Measurements from ENCODE around the gene UCK2. TPM values are rescaled to one million over a fixed set of nuclear protein-coding genes. Genes with fewer than 3 reads are reported as not detected.

Gene UCK2
- total and polyA plus RNA-seq, 2 of the 8 experiments (the other 6 are each of a cell fraction or from before 2014, with no cell fraction given) = 103 to 109 TPM

GRCh38 chr1:165902565-165902964, 75.2 kb downstream of the UCK2 start:
- TF ChIP-seq EP300 (IDR thresholded peaks at IDR 0.05; ENCODE audit: borderline replicate concordance in 1 of 2, low read depth in 2 of 2, low read length in 2 of 2) (no peak), KDM1A (IDR thresholded peaks at IDR 0.05; ENCODE audit: borderline replicate concordance, low read length) (no peak), JUN (IDR thresholded peaks at IDR 0.05; ENCODE audit: low read depth, low read length) (no peak)
- Histone ChIP-seq H2AFZ (ENCODE audit: low read length) (no peak overlapping the region), H3K36me3 (ENCODE audit: control insufficient read depth in 2 of 4, insufficient read depth in 4 of 4, low read length in 3 of 4) (peaks cover 29 to 65% (median 41%) of the 10 kb centered on the region in 4 experiments), H4K91ac (replicated peaks; ENCODE audit: insufficient read length, low read length) (no peak overlapping the region), H3K18ac (ENCODE audit: extremely low read depth, low read length) (no peak overlapping the region), H4K8ac (ENCODE audit: extremely low read depth, insufficient read depth, low read length) (no peak overlapping the region), H3K56ac (replicated peaks; ENCODE audit: insufficient read length, low read depth, low read length) (no peak overlapping the region), H4K20me1 (replicated peaks in 1 of 2; ENCODE audit: control insufficient read depth in 1 of 2, insufficient read depth in 2 of 2, low read length in 2 of 2) (peaks cover 13 to 16% of the 10 kb centered on the region in 2 experiments), H2AK5ac (ENCODE audit: low read depth, low read length) (no peak overlapping the region), H3K79me2 (ENCODE audit: control insufficient read depth in 1 of 2, insufficient read depth in 2 of 2, low read length in 2 of 2) (peaks cover 0 to 26% of the 10 kb centered on the region in 2 experiments; a peak in 2 of 4 replicates), H3K14ac (ENCODE audit: insufficient read length) (no peak overlapping the region), H2BK120ac (replicated peaks; ENCODE audit: low read depth, low read length) (no peak overlapping the region), H3K4ac (replicated peaks; ENCODE audit: insufficient read length, low read depth, low read length) (no peak overlapping the region), H3K27ac (ENCODE audit: low read depth, low read length) (no peak overlapping the region), H3K4me1 (replicated peaks in 1 of 4; ENCODE audit: control insufficient read depth in 3 of 4, insufficient read depth in 4 of 4, low read length in 3 of 4) (peaks cover 0 to 3% (median 0%) of the 10 kb centered on the region in 4 experiments; a peak in 2 of 7 replicates), H3K27me3 (replicated peaks in 1 of 4; ENCODE audit: control insufficient read depth in 3 of 4, extremely low read depth in 1 of 4, insufficient read depth in 3 of 4, low read length in 3 of 4) (no peaks in the 10 kb centered on the region), H3K9ac (replicated peaks in 1 of 4; ENCODE audit: extremely low read depth in 1 of 4, low read depth in 3 of 4, low read length in 3 of 4) (no peak overlapping the region), H3K4me2 (ENCODE audit: insufficient read depth in 1 of 2, low read depth in 2 of 2, low read length in 2 of 2) (no peak overlapping the region), H3K4me3 (ENCODE audit: extremely low read depth in 1 of 4, insufficient read depth in 2 of 4, low read depth in 3 of 4, low read length in 4 of 4) (no peak overlapping the region), H3K23me2 (ENCODE audit: low read depth, low read length) (no peaks in the 10 kb centered on the region), H3K23ac (ENCODE audit: insufficient read length) (no peak overlapping the region), H2BK12ac (ENCODE audit: low read depth, low read length) (no peak overlapping the region), H2BK15ac (ENCODE audit: low read length) (no peak overlapping the region), H3K79me1 (ENCODE audit: low read depth, low read length) (peaks cover 8% of the 10 kb centered on the region), H4K5ac (ENCODE audit: insufficient read length, low read depth, low read length) (no peak overlapping the region), H3K9me3 (ENCODE audit: insufficient read depth in 2 of 2, low read depth in 1 of 2, low read length in 1 of 2) (no peaks in the 10 kb centered on the region), H2BK5ac (ENCODE audit: low read depth, low read length) (no peak overlapping the region), H2BK20ac (ENCODE audit: low read length) (no peak overlapping the region)
- ChIA-PET POLR2A (ENCODE audit: partially characterized antibody) (interaction anchor here (1.8 to 2.1 kb wide), 2 partner anchors 10 kb away, joined by 4 to 5 read pairs; no protein-coding TSS in a partner anchor), CTCF (ENCODE audit: partially characterized antibody) (interaction anchor here (0.7 to 1.5 kb wide), 4 partner anchors 19 to 217 kb away, joined by 3 to 4 read pairs (median 4); no protein-coding TSS in a partner anchor)
- DNase-seq (ENCODE audit: low read depth in 1 of 2, low spot score in 2 of 2) = no peak
- WGBS, 2 experiments (ENCODE audit: extremely low coverage in 1 of 2, insufficient coverage in 1 of 2, insufficient read length in 1 of 2, insufficient replicate concordance in 2 of 2, low coverage in 1 of 2, low lambda C conversion rate in 2 of 2, missing lambda C conversion rate in 1 of 2) = 88% methylated on average over 4 of the region's 4 CpGs; no CpG with 5 or more reads in 1 of the 2 experiments
- no peak for FAIRE-seq

Data from H1 (cell line).